HepG2 (cell line): ENCODE results near the gene ARL16. TPM values are rescaled to one million over a fixed set of nuclear protein-coding genes. Genes with fewer than 3 reads are reported as not detected.

Experiments used
- CAMTA2 ChIP-seq: sonication (generic); formaldehyde crosslinking; IDR thresholded peaks from 2 replicates; pipeline ENCODE4 v1.4.0; 2020; ENCODE audit warnings: mild to moderate bottlenecking, missing genetic modification reagents, borderline replicate concordance
- DNMT1 ChIP-seq: sonication (generic); formaldehyde crosslinking; IDR thresholded peaks from 2 replicates; pipeline ENCODE4 v1.5.1; 2020; ENCODE audit warnings: mild to moderate bottlenecking, missing genetic modification reagents
- FOSL1 ChIP-seq: sonication (generic); formaldehyde crosslinking; IDR thresholded peaks from 2 replicates; pipeline ENCODE4 v1.9.0; 2021; ENCODE audit warnings: missing genetic modification reagents, borderline replicate concordance
- FOXK2 ChIP-seq: fragments of 450-650 bp; IDR thresholded peaks from 2 replicates; pipeline ENCODE4 v1.6.1; 2016
- GATAD2A ChIP-seq: IDR thresholded peaks from 2 replicates; pipeline ENCODE4 v1.6.1; 2016
- GTF2F1 ChIP-seq: fragments of 150-350 bp; IDR thresholded peaks from 2 replicates; pipeline ENCODE4 v1.6.1; 2014; ENCODE audit warnings: low read length
- HES4 ChIP-seq: sonication (generic); formaldehyde crosslinking; IDR thresholded peaks from 2 replicates; pipeline ENCODE4 v1.9.0; 2021; ENCODE audit warnings: mild to moderate bottlenecking, missing genetic modification reagents, borderline replicate concordance
- LBX2 ChIP-seq: sonication (generic); formaldehyde crosslinking; IDR thresholded peaks from 2 replicates; pipeline ENCODE4 v1.5.0; 2020; ENCODE audit warnings: missing genetic modification reagents, mild to moderate bottlenecking, borderline replicate concordance
- MEIS2 ChIP-seq: sonication (generic); formaldehyde crosslinking; IDR thresholded peaks from 2 replicates; pipeline ENCODE4 v1.9.0; 2021; ENCODE audit warnings: mild to moderate bottlenecking, missing genetic modification reagents
- NR0B2 ChIP-seq: sonication (generic); formaldehyde crosslinking; IDR thresholded peaks from 2 replicates; pipeline ENCODE4 v1.4.0; 2020; ENCODE audit warnings: mild to moderate bottlenecking, missing genetic modification reagents
- PHF21A ChIP-seq: sonication (generic); formaldehyde crosslinking; IDR thresholded peaks from 2 replicates; pipeline ENCODE4 v1.5.0; 2020; ENCODE audit warnings: mild to moderate bottlenecking, missing genetic modification reagents
- POLR2AphosphoS5 ChIP-seq: IDR thresholded peaks from 2 replicates; pipeline ENCODE4 v1.6.1; 2012; ENCODE audit warnings: low read depth, low read length
- PTBP1 ChIP-seq: fragments of 200-400 bp; formaldehyde crosslinking; IDR thresholded peaks from 2 replicates; pipeline ENCODE4 v1.6.1; 2018; ENCODE audit warnings: low read length, low read depth; ENCODE audit not compliant: poor library complexity, severe bottlenecking
- SAP130 ChIP-seq: IDR thresholded peaks from 2 replicates; pipeline ENCODE4 v1.6.1; 2016; ENCODE audit warnings: low read depth
- SRSF4 ChIP-seq: fragments of 200-400 bp; formaldehyde crosslinking; IDR thresholded peaks from one replicate; pipeline ENCODE4 v1.6.1; 2018; ENCODE audit warnings: mild to moderate bottlenecking, low read depth, low read length, moderate library complexity; ENCODE audit not compliant: poor library complexity, severe bottlenecking
- ZFX ChIP-seq: sonication (generic); formaldehyde crosslinking; IDR thresholded peaks from 2 replicates; pipeline ENCODE4 v1.4.0; 2020; ENCODE audit warnings: mild to moderate bottlenecking, low read depth, missing genetic modification reagents, moderate library complexity
- ZFY ChIP-seq: sonication (generic); formaldehyde crosslinking; IDR thresholded peaks from 2 replicates; pipeline ENCODE4 v1.4.0; 2020; ENCODE audit warnings: missing genetic modification reagents
- ZMYM4 ChIP-seq: sonication (generic); formaldehyde crosslinking; IDR thresholded peaks from 2 replicates; pipeline ENCODE4 v1.8.1; 2023; ENCODE audit warnings: mild to moderate bottlenecking, missing genetic modification reagents
- ZNF10 ChIP-seq: sonication (generic); formaldehyde crosslinking; IDR thresholded peaks from 2 replicates; pipeline ENCODE4 v1.4.0; 2020; ENCODE audit warnings: mild to moderate bottlenecking, low read depth, missing genetic modification reagents, borderline replicate concordance
- ZNF20 ChIP-seq: sonication (generic); formaldehyde crosslinking; IDR thresholded peaks from 2 replicates; pipeline ENCODE4 v1.4.0; 2020; ENCODE audit warnings: mild to moderate bottlenecking, moderate library complexity, missing genetic modification reagents
- ZNF232 ChIP-seq: sonication (generic); formaldehyde crosslinking; IDR thresholded peaks from 2 replicates; pipeline ENCODE4 v1.4.0; 2020; ENCODE audit warnings: missing genetic modification reagents, borderline replicate concordance
- ZNF496 ChIP-seq: sonication (generic); formaldehyde crosslinking; IDR thresholded peaks from 2 replicates; pipeline ENCODE4 v1.8.1; 2023; ENCODE audit warnings: mild to moderate bottlenecking, moderate library complexity, missing genetic modification reagents; ENCODE audit not compliant: insufficient replicate concordance
- ZNF501 ChIP-seq: sonication (generic); formaldehyde crosslinking; IDR thresholded peaks from 2 replicates; pipeline ENCODE4 v1.5.1; 2020; ENCODE audit warnings: mild to moderate bottlenecking, moderate library complexity, missing genetic modification reagents
- ZNF687 ChIP-seq: sonication (generic); formaldehyde crosslinking; IDR thresholded peaks from 2 replicates; pipeline ENCODE4 v1.5.1; 2020; ENCODE audit warnings: mild to moderate bottlenecking, missing genetic modification reagents, moderate library complexity
- ZNF784 ChIP-seq: sonication (generic); formaldehyde crosslinking; IDR thresholded peaks from 2 replicates; pipeline ENCODE4 v1.5.1; 2020; ENCODE audit warnings: missing genetic modification reagents, mild to moderate bottlenecking, borderline replicate concordance
- polyA plus RNA-seq, 8 experiments: library from polyadenylated mRNA; depleted of rRNA in 3 of 8; stranded (reverse) in 7 of 8; unstranded in 1 of 8; fragments of >200 nt; fragmentation: Illumina TruSeq in 4 of 8; extraction: Trizol in 4 of 8; gene quantifications; 2 replicates each; pipeline versions ENCODE4 v1.2.1 to v1.2.3, GENCODE V29; 2011 to 2016; ENCODE audit warnings: low read depth in 4 of 8, missing spikeins in 1 of 8, mixed read lengths in 1 of 8; ENCODE audit not compliant: insufficient read depth in 1 of 8
- total RNA-seq, 5 experiments: library from RNA; depleted of rRNA; stranded (reverse); fragments of >200 nt; fragmentation: Illumina TruSeq; extraction: Trizol; gene quantifications; 2 replicates each; pipeline ENCODE4 v1.2.3, GENCODE V29; 2016; ENCODE audit warnings: low read depth in 1 of 5

The ARL16 gene
- total and polyA plus RNA-seq, 2 of the 13 experiments (the other 11 are each of a cell fraction or from before 2014, with no cell fraction given): 20.8 to 30.8 TPM

GRCh38 chr17:81711814-81712467, 28.3 kb upstream of the ARL16 start, which contains the start of gene SLC25A10 (continued):
- TF ChIP-seq ZNF687 (CRISPR knock-in tag) (peak; percentile 95), ZFY (CRISPR knock-in tag) (peak; percentile 90), GATAD2A (CRISPR knock-in tag) (peak; percentile 94), ZNF496 (CRISPR knock-in tag) (peak; percentile 54), POLR2AphosphoS5 (no peak; the same call in 1 of the 2 replicates), NR0B2 (peak; percentile 100), ZNF20 (0 out of 2 replicates have a peak, but pooled peaks have one; percentile 54), PTBP1 (no peak), SRSF4 (peak; percentile 75), ZNF501 (CRISPR knock-in tag) (peak; percentile 97), FOSL1 (CRISPR knock-in tag) (peak; percentile 82), DNMT1 (CRISPR knock-in tag) (peak; percentile 81), ZNF784 (CRISPR knock-in tag) (peak; percentile 92; the same call in 1 of the 2 replicates), SAP130 (CRISPR knock-in tag) (peak; percentile 98), CAMTA2 (CRISPR knock-in tag) (peak; percentile 87; the same call in 1 of the 2 replicates), ZNF232 (peak; percentile 99), ZMYM4 (CRISPR knock-in tag) (peak; percentile 86), ZNF10 (CRISPR knock-in tag) (0 out of 2 replicates have a peak, but pooled peaks have one; percentile 46), LBX2 (CRISPR knock-in tag) (peak; percentile 99), FOXK2 (peak; percentile 40; the same call in 1 of the 2 replicates), HES4 (CRISPR knock-in tag) (peak; percentile 99), MEIS2 (CRISPR knock-in tag) (peak; percentile 99), GTF2F1 (no peak), PHF21A (CRISPR knock-in tag) (peak; percentile 90), ZFX (CRISPR knock-in tag) (peak; percentile 89)
